Smooth muscle cell (in vitro differentiated cells): Measurements from ENCODE around the gene SACS. TPM values are rescaled to one million over a fixed set of nuclear protein-coding genes. Genes with fewer than 3 reads are reported as not detected.

Experiments used
- DNase-seq: peaks from one replicate; lab custom pipeline; 2025; ENCODE audit not compliant: unreplicated experiment; lab: John Stamatoyannopoulos, UW
- H2AFZ ChIP-seq: fragments of 200-600 bp; sonication (generic); 2 replicates; pipeline ENCODE4 v1.6.0; 2016; ENCODE audit warnings: antibody characterized with exemption, low read depth, mild to moderate bottlenecking
- H3F3A ChIP-seq: fragments of 200-600 bp; sonication (generic); 2 replicates; pipeline ENCODE4 v1.6.0; 2017; ENCODE audit warnings: antibody characterized with exemption, low read depth
- H3K27ac ChIP-seq: fragments of 200-600 bp; sonication (generic); 2 replicates; pipeline ENCODE4 v1.5.1; 2016; ENCODE audit warnings: low read depth, mild to moderate bottlenecking
- H3K27me3 ChIP-seq: fragments of 200-600 bp; sonication (generic); 2 replicates; pipeline ENCODE4 v1.6.1; 2016; ENCODE audit warnings: low read depth, mild to moderate bottlenecking
- H3K36me3 ChIP-seq: fragments of 200-600 bp; sonication (generic); 2 replicates; pipeline ENCODE4 v1.5.1; 2016; ENCODE audit warnings: low read depth
- H3K4me1 ChIP-seq: fragments of 200-600 bp; sonication (generic); 2 replicates; pipeline ENCODE4 v1.5.1; 2016; ENCODE audit warnings: low read depth
- H3K4me2 ChIP-seq: fragments of 200-600 bp; sonication (generic); 2 replicates; pipeline ENCODE4 v1.6.0; 2016; ENCODE audit warnings: mild to moderate bottlenecking
- H3K4me3 ChIP-seq: fragments of 200-600 bp; sonication (generic); 2 replicates; pipeline ENCODE4 v1.5.1; 2016; ENCODE audit warnings: mild to moderate bottlenecking
- H3K79me2 ChIP-seq: fragments of 200-600 bp; sonication (generic); 2 replicates; pipeline ENCODE4 v1.6.0; 2016; ENCODE audit warnings: low read depth, mild to moderate bottlenecking
- H3K9ac ChIP-seq: fragments of 200-600 bp; sonication (generic); 2 replicates; pipeline ENCODE4 v1.6.0; 2016; ENCODE audit warnings: low read depth
- H3K9me3 ChIP-seq: fragments of 200-600 bp; sonication (generic); replicated peaks from 2 replicates; pipeline ENCODE4 v1.5.1; 2016; ENCODE audit warnings: low read depth
- H4K20me1 ChIP-seq: fragments of 200-600 bp; sonication (generic); 2 replicates; pipeline ENCODE4 v1.6.0; 2016; ENCODE audit warnings: low read depth
- CTCF ChIP-seq: fragments of 200-600 bp; sonication (generic); IDR thresholded peaks from 2 replicates; pipeline ENCODE4 v1.5.1; 2017; ENCODE audit warnings: borderline replicate concordance, mild to moderate bottlenecking, antibody characterized with exemption; ENCODE audit not compliant: insufficient read depth, poor library complexity, severe bottlenecking
- WGBS: methylation state at CpG from one replicate; pipeline ENCODE4 v1.1.7; 2016; ENCODE audit warnings: low lambda C conversion rate; 5-methylcytosine and 5-hydroxymethylcytosine counted together
- polyA plus RNA-seq: library from polyadenylated mRNA; unstranded; fragments of >200 nt; fragmentation: Nextera tagmentation; extraction: Ambion mirVana; gene quantifications from 2 replicates; pipeline ENCODE4 v1.2.1, GENCODE V29; 2016
- total RNA-seq: library from RNA; depleted of rRNA; stranded (reverse); fragments of >200 nt; gene quantifications from 2 replicates; pipeline ENCODE4 v1.2.3, GENCODE V29; 2014

SACS gene
- total and polyA plus RNA-seq, 2 experiments from 2014 or later: 4.4 to 40.9 TPM

GRCh38 chr13:23365652-23366051, 67.8 kb downstream of the SACS start:
- Histone ChIP-seq H3K79me2 (no peaks in the 10 kb centered on the region), H4K20me1 (no peaks in the 10 kb centered on the region), H3K36me3 (peaks cover 31% of the 10 kb centered on the region), H3K4me1 (no peaks in the 10 kb centered on the region), H3K4me2 (no peak overlapping the region), H3F3A (no peaks in the 10 kb centered on the region), H3K9me3 (no peaks in the 10 kb centered on the region), H3K27me3 (no peaks in the 10 kb centered on the region), H2AFZ (no peak overlapping the region), H3K27ac (no peak overlapping the region), H3K9ac (no peak overlapping the region), H3K4me3 (no peak overlapping the region)
- DNase-seq: no peak
- no peak for TF ChIP-seq CTCF
- WGBS: 95% methylated on average over 3 of the region's 3 CpGs

GRCh38 chr13:23359882-23360281, 73.6 kb downstream of the SACS start:
- Histone ChIP-seq H3K9ac (no peak overlapping the region), H4K20me1 (no peaks in the 10 kb centered on the region), H3K36me3 (peaks cover 9% of the 10 kb centered on the region), H3K27me3 (no peaks in the 10 kb centered on the region), H3K27ac (no peak overlapping the region), H2AFZ (no peak overlapping the region), H3K9me3 (no peaks in the 10 kb centered on the region), H3K79me2 (no peaks in the 10 kb centered on the region), H3K4me2 (no peak overlapping the region), H3K4me3 (no peak overlapping the region), H3F3A (no peaks in the 10 kb centered on the region), H3K4me1 (no peaks in the 10 kb centered on the region)
- no peak for TF ChIP-seq CTCF
- WGBS: 93% methylated on average over 1 of the region's 1 CpG
- no peak for DNase-seq

- H3K4me2 ChIP-seq: no peak overlapping the region
- no peak overlapping the region for H3K27ac ChIP-seq
- no peaks in the 10 kb centered on the region for H4K20me1 ChIP-seq
- peaks cover 3% of the 10 kb centered on the region for H3K36me3 ChIP-seq
- H3K4me3 ChIP-seq: no peak overlapping the region
- no peak for DNase-seq
- H3F3A ChIP-seq: no peaks in the 10 kb centered on the region
- no peaks in the 10 kb centered on the region for H3K79me2 ChIP-seq
- TF ChIP-seq CTCF: no peak
- H2AFZ ChIP-seq: no peak overlapping the region
- no peaks in the 10 kb centered on the region for H3K4me1 ChIP-seq
- H3K9me3 ChIP-seq: no peaks in the 10 kb centered on the region
- no peaks in the 10 kb centered on the region for H3K27me3 ChIP-seq
- H3K9ac ChIP-seq: no peak overlapping the region
- 78% methylated on average over 1 of the region's 1 CpG for WGBS
Observed at GRCh38 chr13:23357349-23357748, 76.2 kb downstream of the SACS start.

GRCh38 chr13:23356368-23356767, 77.1 kb downstream of the SACS start:
- Histone ChIP-seq H3K4me1 (no peaks in the 10 kb centered on the region), H3K36me3 (peaks cover 4% of the 10 kb centered on the region), H3F3A (no peaks in the 10 kb centered on the region), H2AFZ (no peak overlapping the region), H3K4me2 (no peak overlapping the region), H4K20me1 (no peaks in the 10 kb centered on the region), H3K27ac (no peak overlapping the region), H3K9me3 (no peaks in the 10 kb centered on the region), H3K4me3 (no peak overlapping the region), H3K27me3 (no peaks in the 10 kb centered on the region), H3K9ac (no peak overlapping the region), H3K79me2 (no peaks in the 10 kb centered on the region)
- no peak for TF ChIP-seq CTCF
- DNase-seq: no peak
- WGBS: 93% methylated on average over 2 of the region's 2 CpGs
